GM23338 (cell line): ENCODE results near the gene MUC16. TPM values are rescaled to one million over a fixed set of nuclear protein-coding genes. Genes with fewer than 3 reads are reported as not detected.
A peak's percentile ranks its signal among the peaks of the same experiment; 100 is the strongest.
"Not testable (repeated sequence)": the region's sequence is repeated elsewhere in the genome, so short reads cannot be mapped to it uniquely, and the experiment has no call there.

Source experiments
- ATAC-seq: fragments of 200-7000 bp; cut with Tn5 transposase; 3 replicates; pipeline ENCODE4 v1.9.1; 2020
- DNase-seq: peaks from one replicate; pipeline ENCODE4 v3.0.0-alpha.2; 2015; ENCODE audit warnings: low spot score
- H2AFZ ChIP-seq: fragments of 200-600 bp; sonication (generic); 2 replicates; pipeline ENCODE4 v1.8.0; 2016; ENCODE audit warnings: antibody characterized with exemption, mild to moderate bottlenecking, moderate library complexity
- H3F3A ChIP-seq: fragments of 200-600 bp; sonication (generic); replicated peaks from 2 replicates; pipeline ENCODE4 v1.8.0; 2017; ENCODE audit warnings: antibody characterized with exemption, mixed run types, low read depth
- H3K27ac ChIP-seq: fragments of 200-600 bp; sonication (generic); 2 replicates; pipeline ENCODE4 v1.6.1; 2016; ENCODE audit warnings: low read depth
- H3K27me3 ChIP-seq: fragments of 200-600 bp; sonication (generic); 2 replicates; pipeline ENCODE4 v1.8.0; 2016; ENCODE audit warnings: mild to moderate bottlenecking, mixed run types, moderate library complexity; ENCODE audit not compliant: insufficient read depth
- H3K36me3 ChIP-seq: fragments of 200-600 bp; sonication (generic); 2 replicates; pipeline ENCODE4 v1.8.0; 2016; ENCODE audit warnings: mild to moderate bottlenecking; ENCODE audit not compliant: insufficient read depth
- H3K4me1 ChIP-seq: fragments of 200-600 bp; sonication (generic); 2 replicates; pipeline ENCODE4 v1.8.0; 2016; ENCODE audit warnings: mild to moderate bottlenecking, moderate library complexity; ENCODE audit not compliant: insufficient read depth
- H3K4me2 ChIP-seq: fragments of 200-600 bp; sonication (generic); 2 replicates; pipeline ENCODE4 v1.7.1; 2017; ENCODE audit warnings: mixed run types
- H3K4me3 ChIP-seq: fragments of 200-600 bp; sonication (generic); 2 replicates; pipeline ENCODE4 v1.6.1; 2016; ENCODE audit warnings: mixed run types
- H3K79me2 ChIP-seq: fragments of 200-600 bp; sonication (generic); replicated peaks from 2 replicates; pipeline ENCODE4 v1.8.0; 2017; ENCODE audit warnings: mild to moderate bottlenecking; ENCODE audit not compliant: insufficient read depth
- H3K9me2 ChIP-seq: fragments of 200-600 bp; sonication (generic); 2 replicates; pipeline ENCODE4 v1.8.0; 2017; ENCODE audit not compliant: insufficient read depth
- H4K20me1 ChIP-seq: fragments of 200-600 bp; sonication (generic); replicated peaks from 2 replicates; pipeline ENCODE4 v1.8.0; 2017; ENCODE audit warnings: mild to moderate bottlenecking; ENCODE audit not compliant: insufficient read depth
- H3K27ac Mint-ChIP-seq: 2 replicates; pipeline ENCODE4 v1.8.0; 2020; ENCODE audit warnings: inconsistent platforms, mild to moderate bottlenecking, moderate library complexity, mixed read lengths
- H3K27me3 Mint-ChIP-seq: 3 replicates; pipeline ENCODE4 v1.8.0; 2022; ENCODE audit warnings: low read depth, mild to moderate bottlenecking, moderate library complexity, mixed read lengths, inconsistent platforms; ENCODE audit not compliant: insufficient read depth, poor library complexity
- H3K36me3 Mint-ChIP-seq: 3 replicates; pipeline ENCODE4 v1.8.0; 2021; ENCODE audit warnings: low read depth, mild to moderate bottlenecking, inconsistent platforms, moderate library complexity, mixed read lengths
- H3K4me1 Mint-ChIP-seq: 3 replicates; pipeline ENCODE4 v1.8.0; 2020; ENCODE audit warnings: mild to moderate bottlenecking, inconsistent platforms, mixed read lengths
- H3K4me3 Mint-ChIP-seq: 3 replicates; pipeline ENCODE4 v1.8.0; 2021; ENCODE audit warnings: moderate library complexity, mild to moderate bottlenecking, inconsistent platforms, mixed read lengths
- H3K9me3 Mint-ChIP-seq: 3 replicates; pipeline ENCODE4 v1.8.0; 2020; ENCODE audit warnings: moderate library complexity, mild to moderate bottlenecking, inconsistent platforms, mixed read lengths
- CREB1 ChIP-seq: fragments of 250-450 bp; sonication (Bioruptor Pico); IDR thresholded peaks from 2 replicates; pipeline ENCODE4 v1.5.0; 2020; ENCODE audit warnings: low read depth, mild to moderate bottlenecking, moderate library complexity
- EZH2phosphoT487 ChIP-seq: fragments of 200-600 bp; sonication (generic); IDR thresholded peaks from one replicate; pipeline ENCODE4 v1.8.1; 2018; ENCODE audit warnings: antibody characterized with exemption; ENCODE audit not compliant: unreplicated experiment
- JUNB ChIP-seq: IDR thresholded peaks from one replicate; pipeline ENCODE4 v1.6.1; 2016; ENCODE audit warnings: antibody characterized with exemption; ENCODE audit not compliant: unreplicated experiment
- NANOG ChIP-seq: IDR thresholded peaks from 2 replicates; pipeline ENCODE4 v1.6.1; 2016; ENCODE audit warnings: antibody characterized with exemption, borderline replicate concordance
- POLR2AphosphoS5 ChIP-seq: IDR thresholded peaks from 2 replicates; pipeline ENCODE4 v1.6.1; 2016; ENCODE audit warnings: antibody characterized with exemption, low read depth
- STAT1 ChIP-seq: IDR thresholded peaks from one replicate; pipeline ENCODE4 v1.6.1; 2016; ENCODE audit warnings: antibody characterized with exemption; ENCODE audit not compliant: unreplicated experiment
- ZNF331 ChIP-seq: fragments of 250-450 bp; sonication (Bioruptor Pico); IDR thresholded peaks from 2 replicates; pipeline ENCODE4 v1.5.0; 2020; ENCODE audit warnings: low read depth, mild to moderate bottlenecking, moderate library complexity
- ZNF462 ChIP-seq: fragments of 250-450 bp; sonication (Bioruptor Pico); IDR thresholded peaks from 2 replicates; pipeline ENCODE4 v1.5.0; 2020; ENCODE audit warnings: mild to moderate bottlenecking, moderate library complexity
- polyA plus RNA-seq: library from polyadenylated mRNA; unstranded; fragments of >200 nt; fragmentation: Nextera tagmentation; extraction: Ambion mirVana; gene quantifications from 2 replicates; pipeline ENCODE4 v1.2.1, GENCODE V29; 2016
- total RNA-seq: library from RNA; depleted of rRNA; stranded (reverse); fragments of >200 nt; shearing (Covaris generic); gene quantifications from 2 replicates; pipeline ENCODE4 v1.2.3, GENCODE V29; 2014
- TF ChIP-seq, protein P1 (sequence below): IDR thresholded peaks from 2 replicates; pipeline ENCODE4 v1.6.1; 2016; ENCODE audit warnings: antibody characterized with exemption

MUC16 gene
- total and polyA plus RNA-seq, 2 experiments from 2014 or later = 0.06 to 0.42 TPM

- Histone ChIP-seq H3K4me1 (peaks cover 11% of the 10 kb centered on the region), H3F3A (no peaks in the 10 kb centered on the region; the same call in 1 of the 2 replicates), H4K20me1 (no peaks in the 10 kb centered on the region), H3K4me2 (peak overlapping the region; percentile 19; the same call in 1 of the 2 replicates), H3K9me2 (0 out of 2 replicates have a peak, but pooled peaks cover 5% of the 10 kb centered on the region), H3K27me3 (no peaks in the 10 kb centered on the region), H3K4me3 (no peak overlapping the region), H2AFZ (no peak overlapping the region), H3K27ac (no peak overlapping the region), H3K36me3 (no peaks in the 10 kb centered on the region), H3K79me2 (no peaks in the 10 kb centered on the region)
- Mint-ChIP-seq H3K27me3 (peaks cover 3% of the 10 kb centered on the region), H3K27ac (no peak overlapping the region), H3K4me3 (no peak overlapping the region), H3K4me1 (no peaks in the 10 kb centered on the region), H3K9me3 (peaks cover 90% of the 10 kb centered on the region), H3K36me3 (peaks cover 26% of the 10 kb centered on the region)
- DNase-seq = no peak
- TF ChIP-seq, protein P1, sequence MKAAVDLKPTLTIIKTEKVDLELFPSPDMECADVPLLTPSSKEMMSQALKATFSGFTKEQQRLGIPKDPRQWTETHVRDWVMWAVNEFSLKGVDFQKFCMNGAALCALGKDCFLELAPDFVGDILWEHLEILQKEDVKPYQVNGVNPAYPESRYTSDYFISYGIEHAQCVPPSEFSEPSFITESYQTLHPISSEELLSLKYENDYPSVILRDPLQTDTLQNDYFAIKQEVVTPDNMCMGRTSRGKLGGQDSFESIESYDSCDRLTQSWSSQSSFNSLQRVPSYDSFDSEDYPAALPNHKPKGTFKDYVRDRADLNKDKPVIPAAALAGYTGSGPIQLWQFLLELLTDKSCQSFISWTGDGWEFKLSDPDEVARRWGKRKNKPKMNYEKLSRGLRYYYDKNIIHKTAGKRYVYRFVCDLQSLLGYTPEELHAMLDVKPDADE = no peak
- TF ChIP-seq POLR2AphosphoS5 (no peak), JUNB (no peak), EZH2phosphoT487 (no peak), ZNF462 (CRISPR knock-in tag) (no peak), NANOG (no peak), CREB1 (CRISPR knock-in tag) (no peak), STAT1 (no peak), ZNF331 (CRISPR knock-in tag) (no peak)
- no peak for ATAC-seq
These were observed 44.0 kb upstream of the MUC16 start for GRCh38 chr19:9054207-9054606.

DNA sequence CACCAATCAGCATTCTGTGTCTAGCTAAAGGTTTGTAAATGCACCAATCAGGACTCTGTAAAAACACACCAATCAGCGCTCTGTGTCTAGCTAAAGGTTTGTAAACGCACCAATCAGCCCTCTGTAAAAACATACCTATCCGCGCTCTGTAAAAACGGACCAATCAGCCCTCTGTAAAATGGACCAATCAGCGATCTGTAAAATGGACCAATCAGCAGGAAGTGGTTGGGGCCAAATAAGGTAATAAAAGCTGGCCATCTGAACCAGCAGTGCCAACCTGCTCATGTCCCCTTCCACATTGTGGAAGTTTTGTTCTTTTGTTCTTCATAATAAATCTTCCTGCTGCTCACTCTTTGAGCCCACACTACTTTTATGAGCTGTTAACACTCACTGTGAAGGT is 43.5 kb upstream of the MUC16 start:
- peaks cover 11% of the 10 kb centered on the region for H3K4me1 ChIP-seq
- H3K27me3 Mint-ChIP-seq, H3K27ac ChIP-seq, H3K9me2 ChIP-seq, H3K36me3 ChIP-seq, H2AFZ ChIP-seq, DNase-seq, H3K4me2 ChIP-seq, H3K79me2 ChIP-seq, H3F3A ChIP-seq, H3K4me3 Mint-ChIP-seq, H3K27ac Mint-ChIP-seq, H4K20me1 ChIP-seq, H3K4me1 Mint-ChIP-seq, H3K4me3 ChIP-seq, H3K27me3 ChIP-seq, ATAC-seq: not testable (repeated sequence)
- H3K36me3 Mint-ChIP-seq = peaks cover 22% of the 10 kb centered on the region
- peaks cover 90% of the 10 kb centered on the region for H3K9me3 Mint-ChIP-seq
